Measurements from ENCODE around the gene HASPIN. TPM values are rescaled to one million over a fixed set of nuclear protein-coding genes. Genes with fewer than 3 reads are reported as not detected.

The HASPIN gene
- total and polyA plus RNA-seq, 9 of the 15 experiments (the other 6 are each of a cell fraction or from before 2014, with no cell fraction given) = 0.81 to 13.5 (median 9.9) TPM

DNA sequence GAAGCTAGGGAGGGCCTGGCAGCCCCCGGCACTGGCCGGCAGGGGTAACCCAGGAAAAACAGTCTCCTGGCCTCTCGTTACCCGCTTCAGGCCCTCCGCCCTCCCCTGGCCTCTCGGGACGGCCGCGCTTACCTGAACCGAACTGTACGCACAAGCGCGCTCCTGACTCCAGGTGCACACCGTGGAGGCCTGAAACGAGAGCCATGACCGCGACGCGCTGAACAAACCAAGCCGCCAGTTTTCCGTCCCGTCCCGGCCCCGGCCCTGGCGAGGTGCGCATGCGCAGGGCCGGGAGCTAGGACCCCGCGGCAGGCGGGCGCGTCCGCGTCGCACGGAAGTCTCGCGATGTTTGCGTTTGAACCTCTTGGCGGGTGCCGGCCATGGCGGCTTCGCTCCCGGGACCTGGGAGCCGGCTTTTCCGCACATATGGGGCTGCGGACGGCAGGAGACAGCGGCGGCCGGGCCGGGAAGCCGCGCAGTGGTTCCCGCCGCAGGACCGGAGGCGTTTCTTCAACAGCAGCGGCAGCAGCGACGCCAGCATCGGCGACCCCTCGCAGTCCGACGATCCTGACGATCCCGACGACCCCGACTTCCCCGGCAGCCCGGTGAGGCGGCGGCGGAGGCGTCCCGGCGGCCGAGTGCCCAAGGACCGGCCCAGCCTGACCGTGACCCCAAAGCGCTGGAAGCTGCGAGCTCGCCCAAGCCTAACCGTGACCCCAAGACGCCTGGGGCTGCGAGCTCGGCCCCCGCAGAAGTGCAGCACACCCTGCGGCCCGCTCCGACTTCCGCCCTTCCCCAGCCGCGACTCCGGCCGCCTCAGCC, at the start of gene HASPIN (continued):
- TF ChIP-seq, protein P1, sequence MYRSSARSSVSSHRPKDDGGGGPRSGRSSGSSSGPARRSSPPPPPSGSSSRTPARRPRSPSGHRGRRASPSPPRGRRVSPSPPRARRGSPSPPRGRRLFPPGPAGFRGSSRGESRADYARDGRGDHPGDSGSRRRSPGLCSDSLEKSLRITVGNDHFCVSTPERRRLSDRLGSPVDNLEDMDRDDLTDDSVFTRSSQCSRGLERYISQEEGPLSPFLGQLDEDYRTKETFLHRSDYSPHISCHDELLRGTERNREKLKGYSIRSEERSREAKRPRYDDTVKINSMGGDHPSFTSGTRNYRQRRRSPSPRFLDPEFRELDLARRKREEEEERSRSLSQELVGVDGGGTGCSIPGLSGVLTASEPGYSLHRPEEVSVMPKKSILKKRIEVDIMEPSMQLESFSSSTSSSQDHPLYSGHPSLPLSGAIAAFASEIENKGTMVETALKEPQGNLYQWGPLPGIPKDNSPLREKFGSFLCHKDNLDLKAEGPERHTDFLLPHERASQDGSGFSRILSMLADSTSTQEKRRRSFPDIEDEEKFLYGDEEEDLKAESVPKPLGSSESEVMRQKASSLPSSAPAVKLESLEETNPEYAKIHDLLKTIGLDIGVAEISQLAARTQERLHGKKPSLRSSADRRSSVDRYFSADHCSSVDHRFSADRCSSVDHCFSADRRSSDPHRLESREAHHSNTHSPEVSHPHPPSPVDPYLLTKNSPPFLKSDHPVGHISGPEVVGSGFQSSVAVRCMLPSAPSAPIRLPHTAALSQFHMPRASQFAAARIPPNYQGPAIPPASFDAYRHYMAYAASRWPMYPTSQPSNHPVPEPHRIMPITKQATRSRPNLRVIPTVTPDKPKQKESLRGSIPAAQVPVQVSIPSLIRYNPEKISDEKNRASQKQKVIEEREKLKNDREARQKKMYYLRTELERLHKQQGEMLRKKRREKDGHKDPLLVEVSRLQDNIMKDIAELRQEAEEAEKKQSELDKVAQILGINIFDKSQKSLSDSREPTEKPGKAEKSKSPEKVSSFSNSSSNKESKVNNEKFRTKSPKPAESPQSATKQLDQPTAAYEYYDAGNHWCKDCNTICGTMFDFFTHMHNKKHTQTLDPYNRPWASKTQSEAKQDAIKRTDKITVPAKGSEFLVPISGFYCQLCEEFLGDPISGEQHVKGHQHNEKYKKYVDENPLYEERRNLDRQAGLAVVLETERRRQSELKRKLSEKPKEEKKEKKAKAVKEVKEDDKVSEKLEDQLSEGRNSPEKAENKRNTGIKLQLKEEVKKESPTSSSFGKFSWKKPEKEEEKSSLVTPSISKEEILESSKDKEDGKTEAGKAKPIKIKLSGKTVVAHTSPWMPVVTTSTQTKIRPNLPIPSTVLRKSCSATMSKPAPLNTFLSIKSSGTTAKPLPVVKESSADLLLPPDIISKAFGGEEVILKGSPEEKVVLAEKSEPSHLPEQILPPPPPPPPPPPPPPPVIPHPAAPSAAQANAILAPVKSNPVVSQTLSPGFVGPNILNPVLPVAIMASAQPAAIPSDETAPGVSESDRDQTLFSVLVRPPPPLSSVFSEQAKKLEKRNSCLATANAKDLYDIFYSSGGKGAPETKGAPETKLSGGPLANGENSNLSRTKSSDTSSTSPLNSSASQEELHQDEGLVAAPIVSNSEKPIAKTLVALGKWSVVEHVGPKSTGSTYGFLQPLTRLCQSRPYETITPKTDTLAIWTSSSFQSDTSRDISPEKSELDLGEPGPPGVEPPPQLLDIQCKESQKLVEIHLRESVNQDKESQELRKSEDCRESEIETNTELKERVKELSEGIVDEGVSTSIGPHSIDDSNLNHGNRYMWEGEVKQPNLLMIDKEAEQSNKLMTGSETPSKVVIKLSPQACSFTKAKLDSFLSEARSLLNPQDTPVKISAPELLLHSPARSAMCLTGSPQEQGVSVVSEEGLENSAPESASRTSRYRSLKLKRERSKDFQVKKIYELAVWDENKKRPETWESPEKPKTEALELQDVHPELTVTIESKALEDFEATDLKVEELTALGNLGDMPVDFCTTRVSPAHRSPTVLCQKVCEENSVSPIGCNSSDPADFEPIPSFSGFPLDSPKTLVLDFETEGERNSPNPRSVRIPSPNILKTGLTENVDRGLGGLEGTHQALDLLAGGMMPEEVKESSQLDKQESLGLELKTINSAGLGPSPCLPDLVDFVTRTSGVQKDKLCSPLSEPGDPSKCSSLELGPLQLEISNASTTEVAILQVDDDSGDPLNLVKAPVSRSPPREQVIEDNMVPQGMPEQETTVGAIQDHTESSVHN (IDR thresholded peaks at IDR 0.05; ENCODE audit: borderline replicate concordance in 1 of 2, low read depth in 1 of 2) = no peak
- TF ChIP-seq HDAC8 (tag; IDR thresholded peaks at IDR 0.05) = no peak
- TF ChIP-seq BHLHE40 (IDR thresholded peaks at IDR 0.05; ENCODE audit: low read length) = peak; percentile 55
- TF ChIP-seq SUPT5H (IDR thresholded peaks at IDR 0.05) = peak; percentile 74
- TF ChIP-seq ZBTB7A (IDR thresholded peaks at IDR 0.05; ENCODE audit: borderline replicate concordance, control insufficient read depth, low read depth, low read length) = no peak
- TF ChIP-seq, protein P2, sequence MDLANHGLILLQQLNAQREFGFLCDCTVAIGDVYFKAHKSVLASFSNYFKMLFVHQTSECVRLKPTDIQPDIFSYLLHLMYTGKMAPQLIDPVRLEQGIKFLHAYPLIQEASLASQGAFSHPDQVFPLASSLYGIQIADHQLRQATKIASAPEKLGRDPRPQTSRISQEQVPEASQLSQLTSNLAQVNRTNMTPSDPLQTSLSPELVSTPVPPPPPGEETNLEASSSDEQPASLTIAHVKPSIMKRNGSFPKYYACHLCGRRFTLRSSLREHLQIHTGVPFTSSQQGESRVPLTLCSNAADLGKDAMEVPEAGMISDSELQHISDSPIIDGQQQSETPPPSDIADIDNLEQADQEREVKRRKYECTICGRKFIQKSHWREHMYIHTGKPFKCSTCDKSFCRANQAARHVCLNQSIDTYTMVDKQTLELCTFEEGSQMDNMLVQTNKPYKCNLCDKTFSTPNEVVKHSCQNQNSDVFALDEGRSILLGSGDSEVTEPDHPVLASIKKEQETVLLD (IDR thresholded peaks at IDR 0.05) = peak; percentile 96
- peak; percentile 65 for TF ChIP-seq HMGN3 (IDR thresholded peaks at IDR 0.05; ENCODE audit: borderline replicate concordance, extremely low read depth, insufficient read length, low read depth, low read length)
- TF ChIP-seq MYC (IDR thresholded peaks at IDR 0.05; ENCODE audit: low read depth, low read length) = peak; percentile 61; the same call in 1 of the 2 replicates
- no peak for TF ChIP-seq MYC (CRISPR knock-in tag; IDR thresholded peaks at IDR 0.05; ENCODE audit: borderline replicate concordance, low read depth)
- peak; percentile 37 for TF ChIP-seq U2AF1 (optimal IDR thresholded peaks at IDR 0.05; ENCODE audit: low read depth, low read length)
- TF ChIP-seq THAP7 (CRISPR knock-in tag; IDR thresholded peaks at IDR 0.05) = no peak
- no peak for TF ChIP-seq NFXL1 (CRISPR knock-in tag; IDR thresholded peaks at IDR 0.05)
- peak; percentile 73 for TF ChIP-seq POLR2B (IDR thresholded peaks at IDR 0.05; ENCODE audit: low read depth, partially characterized antibody)
- TF ChIP-seq RBM39 (optimal IDR thresholded peaks at IDR 0.05; ENCODE audit: low read depth, low read length) = no peak
- TF ChIP-seq SOX6 (IDR thresholded peaks at IDR 0.05) = peak; percentile 46; the same call in 1 of the 2 replicates
- peak; percentile 8 for TF ChIP-seq SP2 (IDR thresholded peaks at IDR 0.05; ENCODE audit: extremely low read depth, low read depth, low read length, poor library complexity, severe bottlenecking)
- peak; percentile 58 for TF ChIP-seq CC2D1A (IDR thresholded peaks at IDR 0.05)
- TF ChIP-seq PHF20 (IDR thresholded peaks at IDR 0.05; ENCODE audit: partially characterized antibody) = peak; percentile 51
